IMR-90 (cell line): ENCODE data around the gene COL3A1. TPM values are rescaled to one million over a fixed set of nuclear protein-coding genes. Genes with fewer than 3 reads are reported as not detected.
A peak's percentile ranks its signal among the peaks of the same experiment; 100 is the strongest.

ENCODE experiments used
- ATAC-seq: fragments of 200-7000 bp; cut with Tn5 transposase; 2 replicates; pipeline ENCODE4 v1.9.1; 2020; ENCODE audit warnings: low read depth, mild to moderate bottlenecking, moderate library complexity
- BruUV-seq: library from RNA; stranded (reverse); fragments of 400-500 nt; replicated peaks from 2 replicates; lab custom pipeline; 2021; lab: Mats Ljungman, UMichigan
- CTCF ChIA-PET: fragments of 300-600 bp; formaldehyde crosslinking; extraction: SDS; loops from one replicate; lab custom pipeline; 2021; ENCODE audit warnings: antibody characterized with exemption; lab: Yijun Ruan, JAX
- POLR2A ChIA-PET: fragments of 300-600 bp; sonication (Branson Sonifier 250); formaldehyde crosslinking; loops from one replicate; lab custom pipeline; 2022; ENCODE audit warnings: antibody characterized with exemption; ENCODE audit not compliant: unreplicated experiment; lab: Charles Lee
- DNase-seq: peaks from one replicate; pipeline ENCODE4 v3.0.0; 2013
- H2AFZ ChIP-seq: replicated peaks from 2 replicates; pipeline ENCODE3; 2013; ENCODE audit warnings: low read length, mild to moderate bottlenecking; ENCODE audit not compliant: poor library complexity
- H2AK5ac ChIP-seq: 2 replicates; pipeline ENCODE4 v1.6.1; 2013; ENCODE audit warnings: low read depth, low read length, inconsistent platforms
- H2AK9ac ChIP-seq: replicated peaks from 2 replicates; pipeline ENCODE3; 2013; ENCODE audit warnings: mild to moderate bottlenecking, low read depth, low read length, moderate library complexity; ENCODE audit not compliant: poor library complexity
- H2BK120ac ChIP-seq: 2 replicates; pipeline ENCODE4 v1.6.1; 2013; ENCODE audit warnings: low read depth, low read length, inconsistent platforms
- H2BK15ac ChIP-seq: 3 replicates; pipeline ENCODE4 v1.6.1; 2013; ENCODE audit warnings: low read depth, low read length, inconsistent platforms
- H2BK20ac ChIP-seq: 2 replicates; pipeline ENCODE4 v1.6.1; 2013; ENCODE audit warnings: low read depth, mild to moderate bottlenecking, inconsistent platforms, low read length, moderate library complexity
- H2BK5ac ChIP-seq: 2 replicates; pipeline ENCODE4 v1.6.1; 2013; ENCODE audit warnings: mild to moderate bottlenecking, low read depth, low read length, inconsistent platforms; ENCODE audit not compliant: poor library complexity, severe bottlenecking
- H3K14ac ChIP-seq: replicated peaks from 2 replicates; pipeline ENCODE4 v1.6.1; 2013; ENCODE audit warnings: low read depth, low read length, inconsistent platforms
- H3K18ac ChIP-seq: 2 replicates; pipeline ENCODE4 v1.6.1; 2013; ENCODE audit warnings: low read depth, low read length, control low read depth
- H3K23ac ChIP-seq: 2 replicates; pipeline ENCODE4 v1.6.1; 2013; ENCODE audit warnings: low read depth, low read length, inconsistent platforms
- H3K27ac ChIP-seq: 2 replicates; pipeline ENCODE4 v1.5.1; 2013; ENCODE audit warnings: mild to moderate bottlenecking, control low read depth, low read length; ENCODE audit not compliant: insufficient read depth
- H3K27me3 ChIP-seq: 2 replicates; pipeline ENCODE4 v1.6.1; 2013; ENCODE audit warnings: low read length; ENCODE audit not compliant: control insufficient read depth, insufficient read depth
- H3K36me3 ChIP-seq: 2 replicates; pipeline ENCODE4 v1.6.1; 2013; ENCODE audit warnings: low read length, mixed read lengths; ENCODE audit not compliant: control insufficient read depth, insufficient read depth
- H3K4ac ChIP-seq: 2 replicates; pipeline ENCODE4 v1.6.1; 2013; ENCODE audit warnings: low read depth, low read length, inconsistent platforms
- H3K4me1 ChIP-seq: 2 replicates; pipeline ENCODE4 v1.6.1; 2013; ENCODE audit warnings: low read length, mixed read lengths; ENCODE audit not compliant: control insufficient read depth, insufficient read depth
- H3K4me2 ChIP-seq: 2 replicates; pipeline ENCODE4 v1.6.1; 2013; ENCODE audit warnings: low read depth, mild to moderate bottlenecking, control low read depth, low read length, moderate library complexity
- H3K4me3 ChIP-seq: 2 replicates; pipeline ENCODE4 v1.5.1; 2013; ENCODE audit warnings: low read depth, mild to moderate bottlenecking, control low read depth, low read length, moderate library complexity; ENCODE audit not compliant: insufficient read depth
- H3K56ac ChIP-seq: 2 replicates; pipeline ENCODE4 v1.6.1; 2013; ENCODE audit warnings: low read length, inconsistent platforms; ENCODE audit not compliant: insufficient read depth; ENCODE audit errors: extremely low read depth
- H3K79me1 ChIP-seq, 2 experiments: 2 replicates each; pipeline ENCODE4 v1.6.1; 2013; ENCODE audit warnings: low read length in 2 of 2, inconsistent platforms in 1 of 2, low read depth in 1 of 2
- H3K9ac ChIP-seq: 2 replicates; pipeline ENCODE4 v1.6.1; 2013; ENCODE audit warnings: low read depth, low read length, control low read depth
- H3K9me1 ChIP-seq: 2 replicates; pipeline ENCODE4 v1.6.1; 2013; ENCODE audit warnings: low read length, inconsistent platforms; ENCODE audit not compliant: insufficient read depth
- H3K9me3 ChIP-seq: 2 replicates; pipeline ENCODE4 v1.6.1; 2013; ENCODE audit warnings: low read length; ENCODE audit not compliant: control insufficient read depth, insufficient read depth
- H4K20me1 ChIP-seq: 2 replicates; pipeline ENCODE4 v1.6.1; 2013; ENCODE audit warnings: low read length, inconsistent platforms; ENCODE audit not compliant: insufficient read depth
- H4K5ac ChIP-seq: 2 replicates; pipeline ENCODE4 v1.6.1; 2013; ENCODE audit warnings: mild to moderate bottlenecking, low read depth, low read length, control low read depth
- H4K8ac ChIP-seq, 2 experiments: 2 replicates each; pipeline ENCODE4 v1.6.1; 2013; ENCODE audit warnings: low read depth in 2 of 2, low read length in 2 of 2, control low read depth in 1 of 2, inconsistent platforms in 1 of 2
- H4K91ac ChIP-seq: 2 replicates; pipeline ENCODE4 v1.6.1; 2013; ENCODE audit warnings: low read depth, low read length, inconsistent platforms; ENCODE audit not compliant: insufficient read depth
- BHLHE40 ChIP-seq: fragments of 150-350 bp; IDR thresholded peaks from 2 replicates; pipeline ENCODE4 v1.6.1; 2016; ENCODE audit warnings: mild to moderate bottlenecking, low read depth, low read length
- CEBPB ChIP-seq: IDR thresholded peaks from 2 replicates; pipeline ENCODE4 v1.6.1; 2012; ENCODE audit warnings: low read depth, low read length, improper control_type of control experiment
- CHD1 ChIP-seq: IDR thresholded peaks from 2 replicates; pipeline ENCODE4 v1.6.1; 2012; ENCODE audit warnings: low read depth, low read length, improper control_type of control experiment
- CTCF ChIP-seq: conservative IDR thresholded peaks from 2 replicates; pipeline ENCODE4 v1.5.1; 2012; ENCODE audit warnings: mild to moderate bottlenecking, low read depth, low read length, improper control_type of control experiment
- ELK1 ChIP-seq: fragments of 150-350 bp; IDR thresholded peaks from 2 replicates; pipeline ENCODE4 v1.6.1; 2016; ENCODE audit warnings: low read depth, mild to moderate bottlenecking, low read length, moderate library complexity, borderline replicate concordance
- FOS ChIP-seq: fragments of 150-350 bp; IDR thresholded peaks from 2 replicates; pipeline ENCODE4 v1.6.1; 2016; ENCODE audit warnings: low read depth, low read length
- MAFK ChIP-seq: IDR thresholded peaks from 2 replicates; pipeline ENCODE4 v1.6.1; 2012; ENCODE audit warnings: low read depth, low read length, improper control_type of control experiment
- MAZ ChIP-seq: IDR thresholded peaks from 2 replicates; pipeline ENCODE4 v1.6.1; 2012; ENCODE audit warnings: low read depth, mild to moderate bottlenecking, low read length, improper control_type of control experiment, moderate library complexity, borderline replicate concordance
- MXI1 ChIP-seq: IDR thresholded peaks from 2 replicates; pipeline ENCODE4 v1.6.1; 2012; ENCODE audit warnings: low read depth, mild to moderate bottlenecking, low read length, moderate library complexity, borderline replicate concordance
- NFE2L2 ChIP-seq: fragments of 150-350 bp; IDR thresholded peaks from 2 replicates; pipeline ENCODE4 v1.6.1; 2016; ENCODE audit warnings: low read depth, mild to moderate bottlenecking, low read length
- POLR2A ChIP-seq: IDR thresholded peaks from 2 replicates; pipeline ENCODE4 v1.6.1; 2012; ENCODE audit warnings: mild to moderate bottlenecking, low read depth, low read length
- RAD21 ChIP-seq: IDR thresholded peaks from 2 replicates; pipeline ENCODE4 v1.6.1; 2012; ENCODE audit warnings: low read length, improper control_type of control experiment
- RCOR1 ChIP-seq: IDR thresholded peaks from 2 replicates; pipeline ENCODE4 v1.6.1; 2012; ENCODE audit warnings: mild to moderate bottlenecking, low read length, improper control_type of control experiment; ENCODE audit not compliant: insufficient replicate concordance
- RFX5 ChIP-seq: IDR thresholded peaks from 2 replicates; pipeline ENCODE4 v1.8.0; 2012; ENCODE audit warnings: low read depth, mild to moderate bottlenecking, low read length, moderate library complexity
- SMC3 ChIP-seq: fragments of 150-350 bp; IDR thresholded peaks from 2 replicates; pipeline ENCODE4 v1.6.1; 2016; ENCODE audit warnings: low read depth, mild to moderate bottlenecking, antibody characterized with exemption, low read length, moderate library complexity
- USF2 ChIP-seq: fragments of 150-350 bp; IDR thresholded peaks from 2 replicates; pipeline ENCODE4 v1.6.1; 2017; ENCODE audit warnings: mild to moderate bottlenecking, antibody characterized with exemption, low read length, low read depth
- dilution Hi-C: fragments of 300-500 bp; cut with HindIII; formaldehyde crosslinking; loops from one replicate; pipeline ENCODE4 v1.14.3; 2018; ENCODE audit warnings: low sequenced_read_pairs; ENCODE audit not compliant: unreplicated experiment
- in situ Hi-C: fragments of 300-500 bp; cut with MboI; formaldehyde crosslinking; loops from 3 replicates; pipeline ENCODE4 v1.14.3; 2019; ENCODE audit warnings: low sequenced_read_pairs, inconsistent platforms, mixed read lengths
- intact Hi-C: fragments of 100-400 bp; cut with micrococcal nuclease; formaldehyde crosslinking; loops from 2 replicates; pipeline ENCODE4 v1.10.0; 2022
- polyA plus RNA-seq, 3 experiments: library from polyadenylated mRNA; depleted of rRNA; stranded (reverse); fragments of >200 nt; gene quantifications; 2 replicates each; pipeline ENCODE4 v1.2.3, GENCODE V29; 2012; ENCODE audit warnings: low replicate concordance in 1 of 3
- total RNA-seq: library from RNA; depleted of rRNA; stranded (reverse); fragments of >200 nt; gene quantifications from 2 replicates; pipeline ENCODE4 v1.2.3, GENCODE V29; 2012

Gene COL3A1
- total and polyA plus RNA-seq, 2 of the 4 experiments (the other 2 are of a cell fraction) = 402 to 408 TPM

- Histone ChIP-seq H3K9ac (no peak overlapping the region), H3K4me1 (peaks cover 16% of the 10 kb centered on the region)
Observed at GRCh38 chr2:189018631-189019030, 44.5 kb downstream of the COL3A1 start.

More at GRCh38 chr2:189018631-189019030, 44.5 kb downstream of the COL3A1 start:
- Histone ChIP-seq H2BK20ac (no peak overlapping the region), H2AK9ac (no peak overlapping the region), H2BK5ac (peak overlapping the region; percentile 91), H3K14ac (0 out of 2 replicates have a peak overlapping the region, but pooled peaks have one; percentile 35), H3K56ac (no peak overlapping the region), H3K79me1 (peaks cover 0 to 5% of the 10 kb centered on the region in 2 experiments; a peak in 1 of 4 replicates), H4K5ac (no peak overlapping the region), H3K4me2 (peak overlapping the region; percentile 16; the same call in 1 of the 2 replicates), H2AFZ (no peak overlapping the region), H2BK15ac (no peak overlapping the region), H3K9me1 (peaks cover 2% of the 10 kb centered on the region; the same call in 1 of the 2 replicates), H3K27me3 (no peaks in the 10 kb centered on the region), H3K27ac (peak overlapping the region; percentile 49; the same call in 1 of the 2 replicates), H3K9me3 (no peaks in the 10 kb centered on the region), H4K20me1 (no peaks in the 10 kb centered on the region), H3K36me3 (no peaks in the 10 kb centered on the region; the same call in 1 of the 2 replicates), H3K4me3 (no peak overlapping the region), H4K8ac (peak overlapping the region in 1 of 2 experiments; percentile 22; a peak in 1 of 4 replicates), H2AK5ac (no peak overlapping the region), H4K91ac (no peak overlapping the region), H3K18ac (peak overlapping the region; percentile 30; the same call in 1 of the 2 replicates), H2BK120ac (peak overlapping the region; percentile 61; the same call in 1 of the 2 replicates), H3K23ac (peak overlapping the region; percentile 76; the same call in 1 of the 2 replicates), H3K4ac (no peak overlapping the region)
- dilution Hi-C loops = no loop called here
- ChIA-PET CTCF (no interaction called here), POLR2A (no interaction called here)
- ATAC-seq = peak; percentile 28
- DNase-seq = peak; percentile 60
- in situ Hi-C loops = no loop called here
- intact Hi-C loops = loop anchor here (5.0 kb wide), 2 partner anchors 329 to 394 kb away; no protein-coding TSS in a partner anchor
- TF ChIP-seq NFE2L2 (no peak), MAZ (no peak), BHLHE40 (no peak), MXI1 (no peak), POLR2A (no peak), RAD21 (no peak), USF2 (no peak), ELK1 (no peak), CEBPB (no peak), CTCF (no peak), FOS (no peak), MAFK (no peak), CHD1 (no peak), SMC3 (no peak), RFX5 (no peak), RCOR1 (no peak)
- no TSS peak for BruUV-seq
